Measurements from ENCODE around the gene MORN1.

MORN1 gene

GRCh38 chr1:2372551-2373490 lies 18.5 kb downstream of the MORN1 start:
- no peak for DNase-seq

GRCh38 chr1:2368053-2368744 lies 23.2 kb downstream of the MORN1 start:
- DNase-seq: no peak

- DNase-seq: no peak
These were observed 27.4 kb downstream of the MORN1 start for GRCh38 chr1:2363847-2364513.

- no peak for DNase-seq
These were observed 30.6 kb downstream of the MORN1 start for GRCh38 chr1:2360588-2361364.

DNA sequence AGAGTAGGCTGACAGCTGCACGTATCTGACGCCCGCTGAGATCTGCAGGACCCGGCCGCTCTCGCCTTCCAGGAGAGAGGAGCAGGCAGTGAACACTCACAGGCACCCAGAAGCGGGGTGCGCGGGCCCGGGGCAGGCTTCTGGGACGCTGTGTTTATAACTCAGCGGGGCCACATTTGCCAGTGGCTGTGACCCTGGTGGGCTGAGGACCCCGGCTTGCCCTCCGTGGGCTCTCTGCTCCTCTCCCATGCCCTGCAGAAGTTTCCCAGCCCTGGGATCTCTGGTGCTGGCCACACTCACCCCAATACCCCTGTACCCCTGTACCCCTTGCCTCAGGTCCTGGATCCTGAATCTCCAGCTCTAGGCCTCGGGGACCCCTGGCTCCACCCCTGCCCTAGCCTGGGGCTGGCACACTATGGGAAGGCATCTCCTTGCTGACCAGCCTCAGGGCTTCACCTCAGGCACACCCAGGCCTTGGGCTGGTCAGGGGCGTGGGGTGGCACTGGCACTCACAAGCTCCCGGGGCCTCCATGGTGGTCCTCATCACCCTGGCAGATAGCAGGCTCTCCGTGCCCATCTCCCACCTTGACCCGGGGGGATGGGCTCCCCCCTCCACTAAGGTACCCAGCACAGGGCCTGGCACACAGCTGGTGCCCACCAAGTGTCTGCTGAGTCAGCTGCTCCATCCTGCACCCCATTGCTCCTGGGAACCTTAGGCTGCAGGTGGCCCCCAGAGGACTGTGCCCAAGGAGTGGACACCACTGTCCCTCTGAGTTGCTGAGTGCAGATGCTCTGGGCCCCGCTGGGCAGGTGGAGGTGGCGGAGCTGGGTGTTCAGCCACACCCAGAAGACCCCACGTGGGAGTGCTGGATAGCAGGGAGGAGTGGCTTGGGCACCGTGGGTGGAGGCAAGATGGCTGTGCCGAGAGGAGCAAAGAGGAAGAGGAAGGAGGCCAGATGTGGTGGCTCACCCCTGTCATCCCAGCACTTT lies 32.4 kb downstream of the MORN1 start:
- no peak for DNase-seq

DNA sequence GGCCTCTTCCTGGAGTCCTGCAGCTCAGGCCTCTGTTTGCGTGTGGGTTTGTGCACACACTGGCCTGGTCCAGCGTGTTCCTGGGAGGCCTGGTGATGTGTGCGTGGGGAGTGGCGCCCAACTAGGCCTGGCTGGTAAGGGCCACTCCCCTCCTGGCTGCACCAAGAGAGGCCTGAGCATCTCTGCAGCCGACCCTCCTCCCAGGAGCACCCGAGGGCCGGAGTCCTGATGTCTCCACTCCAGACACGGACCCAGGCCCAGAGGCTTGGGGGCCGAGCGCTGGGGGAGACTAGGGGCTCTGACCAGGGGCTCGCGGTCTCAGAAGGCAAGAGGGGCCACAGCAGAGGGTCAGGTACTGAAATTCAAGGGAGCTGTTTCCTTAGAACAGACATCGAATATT lies 33.3 kb downstream of the MORN1 start:
- no peak for DNase-seq

DNA sequence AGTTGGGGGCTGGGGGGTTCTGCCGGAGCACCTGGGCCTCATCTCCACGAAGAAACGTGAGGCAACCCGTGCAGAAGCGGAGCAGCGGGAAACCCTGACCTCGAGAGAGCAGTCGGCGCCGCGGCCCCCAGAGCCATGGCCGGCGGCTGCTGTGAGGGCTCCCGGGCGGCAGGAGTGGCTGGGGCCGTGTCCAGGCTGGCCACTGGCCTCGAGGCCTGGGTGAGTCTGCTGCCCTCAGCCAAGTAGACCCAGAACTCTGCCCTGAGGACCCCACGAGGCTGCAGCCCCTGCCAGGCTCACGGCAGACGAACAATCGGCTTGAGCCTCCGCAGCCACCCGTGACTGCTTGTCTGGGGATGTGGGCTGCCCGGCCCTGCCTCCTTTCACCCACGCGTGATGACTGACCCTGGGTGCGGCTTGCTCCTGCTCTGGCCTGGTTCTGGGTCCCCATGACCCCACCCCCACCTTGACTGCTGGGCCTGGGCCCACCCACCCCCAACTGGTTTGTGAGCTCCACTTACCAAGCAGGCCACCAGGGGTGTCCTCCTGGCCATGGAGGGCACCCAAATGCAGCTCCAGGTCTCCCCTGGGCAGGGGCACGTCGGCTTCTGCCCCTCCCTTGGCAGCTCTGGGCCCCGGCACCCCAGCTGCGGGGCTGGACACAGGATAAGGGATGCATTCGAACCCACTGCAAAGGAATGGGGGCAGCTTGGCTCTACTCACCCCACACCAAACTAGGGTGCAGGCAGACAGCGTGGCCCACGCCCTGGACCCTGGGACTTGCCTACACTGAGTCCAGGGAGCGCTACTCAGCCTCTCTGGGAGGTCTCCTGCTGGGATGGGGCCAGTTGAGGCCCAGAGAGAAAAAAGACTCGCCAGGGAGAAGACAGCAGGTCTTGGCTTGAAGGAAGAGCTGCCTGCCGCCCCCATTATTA lies 34.2 kb downstream of the MORN1 start:
- no peak for DNase-seq

- DNase-seq: no peak
These were observed 35.0 kb downstream of the MORN1 start for GRCh38 chr1:2356401-2356800.

DNA sequence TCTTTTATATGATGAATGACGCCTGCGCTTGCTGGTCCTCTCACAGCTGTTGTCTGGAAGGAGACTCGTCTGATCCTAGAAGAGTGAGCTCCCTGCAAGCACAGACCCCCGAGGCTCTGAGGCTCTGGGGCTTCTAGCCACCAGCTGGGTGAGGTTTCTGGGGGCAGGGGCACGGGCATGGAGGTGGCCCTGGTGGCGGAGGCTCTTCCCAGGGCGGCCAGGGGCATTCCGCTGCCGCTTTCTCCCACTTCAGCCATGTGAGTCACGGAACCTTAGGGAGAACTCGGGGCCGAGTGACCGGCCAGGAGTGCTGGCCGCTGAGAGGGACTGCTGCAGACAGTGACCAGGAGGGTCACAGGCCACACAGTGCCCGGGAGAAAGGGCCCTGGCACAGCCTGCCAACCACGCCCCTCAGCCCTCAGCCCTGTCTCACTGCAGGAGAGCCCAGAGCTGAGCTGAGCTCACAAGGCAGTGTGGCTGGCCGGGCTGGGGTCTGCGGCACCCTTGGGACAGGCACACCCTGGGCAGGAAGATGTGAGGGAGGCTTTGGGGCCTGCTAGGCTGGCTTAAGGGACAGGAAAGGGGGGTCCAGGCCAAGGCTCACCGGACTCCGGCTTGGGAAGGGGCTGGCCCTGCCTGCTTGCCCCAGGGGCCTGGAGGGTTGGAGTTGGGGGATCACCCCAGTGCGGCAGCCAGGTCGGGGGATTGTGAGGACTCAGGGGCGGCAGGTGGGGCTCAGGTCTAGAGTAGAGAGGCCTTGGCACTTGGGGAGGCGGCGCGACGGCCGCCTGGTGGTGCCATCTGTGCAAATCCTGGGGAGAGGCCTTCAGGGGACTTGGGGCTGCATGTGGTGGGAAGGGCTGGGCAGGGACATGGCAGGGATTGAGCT lies 35.7 kb downstream of the MORN1 start:
- no peak for DNase-seq

- no peak for DNase-seq
These were observed 36.6 kb downstream of the MORN1 start for GRCh38 chr1:2354511-2355372.

DNA sequence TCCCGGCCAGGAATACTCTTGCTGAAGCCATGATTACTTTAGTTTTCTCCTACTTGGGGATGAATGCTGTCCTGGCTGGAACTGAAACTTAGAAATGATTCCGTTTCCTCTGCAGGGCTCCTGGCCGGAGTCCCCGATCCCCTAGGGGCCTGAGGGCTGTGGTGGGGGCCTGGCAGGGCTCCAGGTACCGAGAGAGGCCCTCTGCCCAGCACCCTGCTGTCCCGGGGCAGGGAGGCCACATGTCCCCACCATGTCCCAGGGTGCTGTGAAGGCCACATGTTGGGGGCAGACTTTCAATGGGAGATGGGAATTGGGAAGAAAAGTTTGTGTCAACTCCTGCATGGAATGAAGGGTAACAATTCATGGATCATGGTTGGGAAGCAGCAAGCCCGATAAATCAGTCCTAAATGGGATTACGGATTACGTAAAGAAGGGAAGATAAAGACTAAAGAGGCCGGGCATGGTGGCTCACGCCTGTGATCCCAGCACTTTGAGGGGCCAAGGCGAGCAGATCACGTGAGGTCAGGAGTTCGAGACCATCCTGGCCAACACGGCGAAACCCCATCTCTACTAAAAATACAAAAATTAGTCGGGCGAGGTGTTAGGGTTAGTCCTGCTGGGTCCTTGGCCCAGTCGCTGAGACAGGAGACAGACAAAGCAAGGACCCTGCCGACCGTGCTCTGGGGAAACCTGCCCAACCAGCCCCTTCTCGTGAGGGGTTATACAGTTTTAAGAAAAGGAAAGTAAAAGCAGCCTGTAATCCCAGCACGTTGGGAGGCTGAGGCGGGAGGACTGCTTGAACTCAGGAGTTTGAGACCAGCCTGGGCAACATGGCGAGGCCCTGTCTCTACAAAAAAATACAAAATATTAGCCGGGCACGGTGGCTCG lies 37.6 kb downstream of the MORN1 start:
- DNase-seq: no peak

GRCh38 chr1:2352897-2353550 lies 38.3 kb downstream of the MORN1 start:
- DNase-seq: no peak

GRCh38 chr1:2352341-2352896 lies 38.9 kb downstream of the MORN1 start:
- no peak for DNase-seq

DNA sequence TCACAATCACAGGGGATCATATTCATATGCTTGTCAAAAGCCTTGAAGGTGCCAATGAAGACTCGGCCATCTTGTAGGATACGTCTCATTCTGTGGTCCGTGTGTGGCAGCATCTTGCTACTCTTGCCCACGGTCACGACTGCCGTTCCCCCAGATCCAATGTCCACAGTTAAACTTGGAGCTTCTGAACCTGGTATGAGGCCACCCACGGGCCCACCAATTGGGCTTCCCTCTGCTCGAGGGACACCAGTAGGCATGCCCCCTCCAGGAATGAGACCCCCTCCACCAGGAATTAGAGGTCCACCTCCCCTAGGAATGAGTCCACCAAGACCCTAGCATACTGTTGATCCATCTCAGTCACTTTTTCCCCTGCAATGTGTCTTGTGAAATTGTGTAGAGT lies 39.6 kb downstream of the MORN1 start:
- DNase-seq: no peak

DNA sequence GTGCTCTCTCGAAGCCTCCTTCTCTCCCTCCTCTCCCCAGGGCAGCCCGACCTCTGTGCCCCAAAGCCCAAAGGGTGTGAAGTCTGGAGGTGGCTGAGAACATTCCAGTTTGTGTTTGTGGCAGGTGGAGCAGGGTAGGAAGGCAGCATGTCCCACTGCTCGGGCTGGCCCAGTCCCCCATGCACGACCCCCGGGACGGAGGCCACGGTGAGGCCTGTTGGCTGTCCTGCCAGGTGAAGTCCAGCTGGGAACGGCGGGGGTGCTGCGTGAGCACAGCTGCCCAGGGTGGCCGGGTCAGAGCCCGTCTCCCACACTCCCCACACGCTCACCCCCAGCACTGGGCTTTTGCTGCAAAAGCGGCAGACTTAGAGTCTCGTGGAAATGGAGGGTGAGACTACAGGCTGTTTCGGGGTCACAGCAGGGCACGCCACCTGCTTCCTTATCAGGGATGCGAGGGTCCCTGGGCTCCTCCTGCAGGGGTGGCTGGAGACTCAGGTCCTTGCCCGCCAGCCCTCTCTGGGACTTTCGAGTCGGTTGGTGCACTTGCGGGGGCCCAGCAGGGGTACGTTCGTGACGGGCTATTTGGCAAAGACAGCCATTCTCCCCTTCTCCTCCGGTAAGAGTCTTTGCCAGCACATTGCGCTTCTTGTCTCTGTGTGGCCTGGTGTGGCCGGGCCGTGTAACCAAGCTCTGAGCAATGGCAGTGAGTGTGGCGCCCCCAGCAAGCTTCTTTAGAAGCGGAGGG lies 40.3 kb downstream of the MORN1 start:
- DNase-seq: no peak

- no peak for DNase-seq
These were observed 40.9 kb downstream of the MORN1 start for GRCh38 chr1:2350501-2350900.

All from T1000 (cell line).